Mucosa of gallbladder (tissue), 1 donor: ENCODE measurements around the gene CST5. TPM values are rescaled to one million over a fixed set of nuclear protein-coding genes. Genes with fewer than 3 reads are reported as not detected.
"Not testable (repeated sequence)": the region's sequence is repeated elsewhere in the genome, so short reads cannot be mapped to it uniquely, and the experiment has no call there.

Experiments used
- DNase-seq: peaks from one replicate; pipeline ENCODE4 v3.0.0-alpha.2; 2020; ENCODE audit warnings: low spot score
- total RNA-seq: library from RNA; stranded (reverse); gene quantifications from one replicate; pipeline ENCODE4 v1.2.1, GENCODE V29; 2021
- donor health status: DM: no; HTN: no; CAD: no.

The CST5 gene, protein sequence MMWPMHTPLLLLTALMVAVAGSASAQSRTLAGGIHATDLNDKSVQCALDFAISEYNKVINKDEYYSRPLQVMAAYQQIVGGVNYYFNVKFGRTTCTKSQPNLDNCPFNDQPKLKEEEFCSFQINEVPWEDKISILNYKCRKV
- not detected for total RNA-seq

GRCh38 chr20:23879328-23879798, at the start of gene CST5:
Gene CST5 (minus strand): TSS chr20:23879748. CDS start chr20:23879676, 72 bp downstream.
- no peak for DNase-seq

GRCh38 chr20:23928788-23929187, 49.2 kb upstream of the CST5 start:
- no peak for DNase-seq

DNA sequence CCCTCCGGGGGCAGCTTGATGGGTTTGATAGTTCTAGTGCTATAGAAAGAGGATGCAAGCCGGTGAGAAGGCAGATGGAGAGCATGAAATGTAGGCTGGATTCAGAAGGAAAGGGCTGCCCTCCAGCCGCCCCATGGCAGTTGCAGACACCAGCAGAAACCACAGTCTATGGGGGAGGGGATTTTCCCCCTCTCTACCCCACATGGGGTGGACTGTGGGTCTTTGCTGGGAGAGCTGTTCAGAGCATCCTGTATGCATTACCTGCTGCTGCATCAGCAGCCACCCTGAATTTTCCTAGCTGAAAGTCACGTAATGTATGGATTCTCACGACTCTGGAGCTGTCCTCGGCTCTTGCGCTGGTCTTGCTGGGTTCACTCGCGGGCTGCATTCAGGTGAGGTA, 48.8 kb upstream of the CST5 start:
- no peak for DNase-seq

DNA sequence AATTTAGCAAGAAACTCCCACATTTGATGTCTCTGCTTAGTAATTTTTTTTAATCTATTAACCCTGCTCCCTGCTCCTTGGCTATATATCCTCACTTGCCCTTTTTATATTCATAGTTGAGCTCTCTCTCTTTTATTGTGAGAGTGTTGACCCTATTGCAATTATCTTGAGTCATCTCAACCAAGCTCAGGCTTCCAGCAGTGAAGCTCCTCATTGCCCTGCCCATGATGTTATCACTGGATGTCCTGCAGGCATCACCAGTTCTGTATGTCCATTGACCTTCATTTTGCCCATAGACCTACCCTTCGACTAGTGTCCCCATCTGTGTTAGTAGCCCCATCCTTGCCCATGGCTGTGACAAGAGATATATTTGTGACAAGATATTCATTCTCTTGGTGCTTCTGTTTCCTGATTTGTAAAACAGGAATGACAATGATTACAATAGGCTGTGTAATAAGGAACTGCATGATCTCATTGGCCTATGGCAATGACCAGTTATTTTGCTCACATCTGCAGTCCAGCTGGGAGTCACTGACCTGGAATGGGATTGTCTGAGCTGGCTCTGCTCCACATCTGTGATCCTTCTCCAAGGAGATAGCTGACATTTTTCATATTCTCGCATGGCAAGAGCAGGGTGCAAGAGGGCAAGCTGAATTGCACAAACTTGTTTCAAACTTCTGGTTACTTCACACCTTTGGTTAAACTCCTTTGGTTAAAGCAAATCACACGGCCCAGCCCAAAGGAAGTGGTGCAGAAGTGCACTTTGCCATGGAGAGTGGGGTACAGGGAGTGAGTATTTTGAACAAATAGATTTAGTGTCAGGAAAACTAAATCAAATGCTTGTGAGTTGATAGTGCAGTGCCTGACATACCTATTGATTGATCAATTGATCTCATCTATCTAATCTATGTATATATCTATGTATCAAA, 47.7 kb upstream of the CST5 start:
- no peak for DNase-seq

DNA sequence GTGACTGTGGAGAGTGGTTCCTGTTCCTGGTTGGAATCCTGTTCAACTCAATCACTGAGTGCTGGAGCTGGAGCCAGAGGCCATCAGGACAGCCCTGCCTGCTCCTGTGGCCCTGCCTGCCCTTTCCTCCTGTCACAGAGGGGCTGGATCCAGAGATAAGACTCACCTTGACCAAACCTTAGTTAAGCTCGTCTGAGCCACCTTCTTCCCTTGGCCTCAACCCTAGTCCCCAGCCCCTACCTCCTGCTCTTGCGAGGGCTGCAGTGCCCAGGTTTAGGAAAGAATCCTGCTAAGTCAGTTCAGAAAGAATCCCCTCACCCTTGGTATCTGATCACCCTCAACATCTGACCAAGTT, 47.0 kb upstream of the CST5 start:
- no peak for DNase-seq

- DNase-seq: no peak
Measured at GRCh38 chr20:23925789-23926525, 46.4 kb upstream of the CST5 start.

DNA sequence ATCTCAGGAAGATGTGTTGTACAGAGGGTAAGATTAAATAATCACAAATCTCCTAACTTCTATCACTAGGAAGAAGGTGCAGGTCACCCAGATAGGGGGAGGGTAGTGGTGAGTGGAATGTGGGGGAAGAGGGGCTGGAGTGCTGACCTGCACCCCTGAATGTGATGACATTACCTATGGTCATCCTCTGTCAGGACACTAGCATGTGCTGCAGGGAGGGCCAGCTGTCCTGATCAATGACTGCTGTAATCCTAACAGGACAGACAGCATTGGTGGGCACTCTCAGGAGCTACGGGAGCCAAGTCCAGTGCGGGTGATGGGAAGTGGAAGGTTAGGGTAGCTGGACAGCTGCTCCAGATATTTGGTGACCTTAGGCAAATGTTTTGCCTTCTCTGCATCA, 45.2 kb upstream of the CST5 start:
- no peak for DNase-seq

DNA sequence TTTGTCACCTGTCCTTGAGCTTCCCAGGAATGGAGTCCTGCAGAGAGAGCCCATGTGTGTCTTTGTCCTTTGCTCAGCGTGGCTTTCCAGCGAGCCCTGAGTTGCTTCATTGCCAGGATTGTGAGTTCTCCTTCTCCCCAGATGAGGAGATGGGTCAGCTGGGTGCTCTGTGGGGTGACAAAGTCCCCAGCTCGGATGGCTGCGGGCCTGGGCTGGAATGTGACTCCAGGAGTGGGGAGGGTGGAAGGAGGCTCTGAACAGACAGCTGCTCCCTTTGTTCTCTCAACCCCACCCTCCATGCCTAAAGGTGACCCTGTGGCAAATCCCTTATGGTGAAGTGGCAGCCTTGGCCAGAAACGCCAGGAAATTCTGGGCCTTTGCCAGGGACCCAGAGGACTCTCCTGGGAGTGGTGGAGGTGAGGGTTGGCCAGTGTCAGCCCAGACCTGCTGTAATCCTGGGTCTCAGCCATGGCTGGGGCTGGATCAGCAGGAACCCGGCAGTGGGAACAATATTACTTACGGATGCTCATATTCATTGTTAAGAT, 44.4 kb upstream of the CST5 start:
- DNase-seq: peak; percentile 62

DNA sequence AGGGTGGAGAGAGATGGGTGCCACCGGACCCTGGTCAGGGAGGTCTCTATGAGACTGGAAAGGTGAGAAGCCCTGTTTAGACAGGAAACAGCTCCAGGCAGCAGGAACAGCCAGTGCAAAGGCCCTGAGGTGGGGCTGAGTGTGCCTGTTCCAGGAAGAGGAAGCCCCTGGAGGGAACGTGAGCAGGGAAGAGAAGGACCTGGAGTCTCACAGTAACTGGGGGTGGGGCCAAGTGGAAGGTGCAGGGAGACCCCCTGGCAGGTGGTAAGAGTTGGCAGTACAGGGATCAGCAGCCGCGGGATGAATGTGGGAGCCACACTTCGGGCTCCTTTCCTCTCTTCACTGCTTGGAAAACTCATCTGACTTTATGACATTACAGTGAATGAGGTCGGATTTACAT, 43.8 kb upstream of the CST5 start:
- no peak for DNase-seq

GRCh38 chr20:23920408-23921325, 41.1 kb upstream of the CST5 start:
- DNase-seq: no peak

DNA sequence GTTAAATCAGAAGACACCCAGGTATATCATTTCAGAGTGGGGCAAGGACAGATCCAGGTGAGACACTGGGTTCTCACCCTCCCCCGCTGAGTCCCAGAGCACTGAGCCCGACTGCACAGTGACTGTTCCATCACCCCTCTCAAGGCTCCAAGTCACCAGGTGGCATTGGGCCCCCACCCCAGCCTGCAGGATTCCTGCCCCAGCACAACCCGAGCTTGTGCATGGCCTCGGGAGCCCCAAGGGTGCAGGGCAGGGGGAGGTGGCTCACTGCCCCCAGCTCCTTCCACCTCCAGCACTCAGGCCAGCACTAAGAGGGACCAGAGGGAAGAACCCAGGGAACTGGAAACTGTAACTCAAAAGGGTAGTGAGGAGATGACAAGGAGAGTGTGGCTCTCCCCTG, 39.3 kb upstream of the CST5 start:
- DNase-seq: no peak

DNA sequence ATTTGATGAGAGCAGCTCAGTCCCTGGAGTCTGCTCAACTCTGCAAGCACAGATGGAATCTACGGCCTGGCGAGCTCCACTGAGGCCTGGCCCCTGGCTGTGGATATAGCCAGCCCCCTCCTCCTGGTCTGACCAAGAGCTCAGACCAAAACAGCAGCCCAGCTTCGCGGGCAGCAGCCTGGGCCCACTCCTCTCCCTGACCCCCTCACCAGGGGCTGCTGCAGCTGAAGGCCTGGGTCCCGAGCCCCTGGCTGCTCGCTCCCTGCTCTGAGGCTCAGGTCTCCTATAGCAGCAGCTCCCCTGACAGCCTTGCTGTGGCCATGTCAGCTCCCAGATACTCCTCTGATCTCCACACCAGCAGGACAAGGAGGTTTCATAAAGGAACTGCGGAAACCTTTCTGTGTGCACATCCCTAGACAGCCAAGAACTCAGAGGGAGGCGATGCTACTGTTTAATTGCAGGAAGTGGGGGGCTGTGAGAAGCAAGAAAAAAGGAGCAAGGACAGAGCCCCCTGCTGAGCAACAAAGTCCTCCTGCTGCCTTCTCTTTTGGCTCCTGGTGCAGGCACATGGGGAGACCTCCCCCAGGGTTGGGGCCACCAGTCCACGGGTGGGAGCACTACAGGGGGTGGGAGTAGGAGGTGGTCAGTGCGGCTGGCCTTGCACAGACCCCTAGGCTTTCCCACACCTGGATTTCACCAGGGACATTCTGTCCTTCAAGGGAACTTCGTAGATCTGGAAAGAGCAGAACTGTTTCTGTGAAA, 38.7 kb upstream of the CST5 start:
- DNase-seq: no peak

DNA sequence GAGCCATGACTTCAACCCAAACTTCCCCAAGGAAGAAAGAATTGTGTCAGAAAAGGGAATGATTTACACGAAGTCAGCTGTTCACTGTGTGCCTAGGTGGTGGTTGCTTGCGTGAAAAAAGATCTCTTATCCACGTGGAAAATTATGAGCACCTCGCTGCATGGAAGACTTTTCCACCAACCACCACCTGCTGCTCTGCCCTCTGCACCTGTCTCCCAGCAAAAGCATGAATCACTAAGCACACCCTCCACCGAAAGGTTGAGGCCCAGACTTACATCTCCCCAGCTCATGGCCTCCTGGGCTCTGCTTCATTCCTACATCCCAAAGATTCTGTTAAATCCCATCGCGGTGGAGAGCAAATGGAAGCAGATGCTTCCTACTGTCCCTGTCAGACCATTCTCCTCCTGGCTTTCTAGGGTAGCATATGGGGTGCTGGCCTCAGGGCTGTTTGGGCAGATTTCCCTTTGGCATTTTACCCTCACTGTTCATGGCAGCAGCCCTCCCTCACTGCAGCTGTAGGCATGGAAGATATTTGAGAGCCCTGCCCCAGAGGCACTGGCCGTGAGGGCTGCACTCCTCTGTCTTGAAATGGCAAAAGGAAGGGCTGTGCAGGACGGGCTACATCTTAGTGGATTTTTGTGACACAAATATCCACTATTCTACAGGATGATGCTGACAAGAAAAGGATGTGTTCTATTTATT, 37.6 kb upstream of the CST5 start:
- DNase-seq: no peak

DNA sequence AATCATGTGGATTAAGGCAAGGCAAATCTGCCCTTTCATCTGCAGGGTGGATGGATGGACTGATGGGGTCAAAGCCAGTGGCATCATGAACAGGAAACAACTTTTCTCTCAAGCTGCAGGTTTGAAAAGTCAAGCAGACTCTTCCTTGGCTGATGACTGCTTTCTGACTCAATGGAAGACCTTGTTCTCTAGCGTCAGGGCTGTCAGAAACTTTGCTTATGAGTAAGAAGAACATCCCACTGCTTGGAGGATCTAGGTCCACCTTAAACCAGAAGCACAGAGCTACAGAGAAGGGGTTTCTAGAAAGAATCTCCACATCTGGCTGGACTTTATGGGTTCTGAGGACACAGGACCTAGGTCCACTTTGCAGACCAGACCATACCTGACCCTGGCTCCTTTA, 36.3 kb upstream of the CST5 start:
- DNase-seq: no peak

DNA sequence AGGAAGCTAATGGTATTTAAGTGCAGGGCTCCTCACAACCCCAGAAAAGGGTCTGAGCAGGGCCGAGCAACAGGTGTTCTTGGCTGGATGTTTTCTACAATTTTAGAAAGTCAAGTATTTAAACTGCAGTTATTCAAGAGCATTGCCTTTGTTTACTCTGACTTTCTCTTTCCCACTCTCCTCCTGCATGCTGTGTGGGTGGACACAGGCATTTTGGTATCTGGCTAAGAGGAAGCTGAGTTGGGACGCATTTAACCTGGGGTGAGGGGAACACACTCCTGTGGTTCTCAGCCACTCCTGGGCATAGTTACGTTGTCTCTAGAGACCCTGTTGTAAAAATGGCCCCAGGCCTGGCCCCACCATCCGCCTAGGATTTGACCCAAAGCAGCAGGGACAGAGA, 34.9 kb upstream of the CST5 start:
- DNase-seq: not testable (repeated sequence)

- DNase-seq: no peak
Measured at GRCh38 chr20:23910210-23910609, 30.7 kb upstream of the CST5 start.

- no peak for DNase-seq
Measured at GRCh38 chr20:23909390-23909789, 29.8 kb upstream of the CST5 start.

- no peak for DNase-seq
Measured at GRCh38 chr20:23907579-23907978, 28.0 kb upstream of the CST5 start.

- not testable (repeated sequence) for DNase-seq
Measured at GRCh38 chr20:23902396-23902795, 22.8 kb upstream of the CST5 start.

DNA sequence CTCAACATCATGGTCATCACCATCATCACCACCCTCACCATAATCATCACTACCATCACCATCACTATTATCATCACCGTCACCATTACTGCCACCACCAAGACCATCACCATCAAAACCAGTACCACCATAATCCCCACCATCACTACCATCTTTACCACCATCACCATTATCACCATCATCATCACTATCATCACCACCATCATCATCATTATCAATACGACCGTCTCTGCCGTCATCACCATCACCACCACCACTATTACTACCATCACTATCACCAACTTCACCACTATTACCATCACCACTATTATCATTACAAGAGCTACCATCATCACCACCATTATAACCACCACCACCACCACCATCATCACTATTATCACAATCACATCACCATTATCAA, 11.3 kb upstream of the CST5 start:
- DNase-seq: not testable (repeated sequence)
